Neuronal stem cell (in vitro differentiated cells): ENCODE measurements around the gene ACAA2.
A peak's percentile ranks its signal among the peaks of the same experiment; 100 is the strongest.

Source experiments
- DNase-seq: peaks from one replicate; pipeline ENCODE4 v3.0.0-alpha.2; 2013; ENCODE audit warnings: low spot score
- H2AFZ ChIP-seq: one replicate; pipeline ENCODE4 v1.6.1; 2013; ENCODE audit warnings: mild to moderate bottlenecking, low read length, inconsistent platforms
- H2AK5ac ChIP-seq: 2 replicates; pipeline ENCODE4 v1.6.1; 2013; ENCODE audit warnings: low read depth, mild to moderate bottlenecking, inconsistent platforms, low read length, moderate library complexity, mixed read lengths
- H2BK120ac ChIP-seq: 2 replicates; pipeline ENCODE4 v1.6.1; 2013; ENCODE audit warnings: low read depth, mild to moderate bottlenecking, inconsistent platforms, low read length, moderate library complexity, mixed read lengths
- H2BK12ac ChIP-seq: one replicate; pipeline ENCODE4 v1.6.1; 2013; ENCODE audit warnings: low read length, inconsistent platforms
- H2BK15ac ChIP-seq: 2 replicates; pipeline ENCODE4 v1.6.1; 2013; ENCODE audit warnings: mild to moderate bottlenecking, low read length, inconsistent platforms, mixed read lengths
- H2BK5ac ChIP-seq: one replicate; pipeline ENCODE4 v1.6.1; 2013; ENCODE audit warnings: inconsistent platforms, mild to moderate bottlenecking, low read length, moderate library complexity
- H3K14ac ChIP-seq: one replicate; pipeline ENCODE4 v1.6.1; 2013; ENCODE audit warnings: low read length, inconsistent platforms
- H3K18ac ChIP-seq: 2 replicates; pipeline ENCODE4 v1.6.1; 2013; ENCODE audit warnings: low read length, inconsistent platforms
- H3K23ac ChIP-seq: 2 replicates; pipeline ENCODE4 v1.6.1; 2013; ENCODE audit warnings: low read depth, mild to moderate bottlenecking, mixed read lengths, low read length, inconsistent platforms; ENCODE audit not compliant: poor library complexity
- H3K27ac ChIP-seq: replicated peaks from 3 replicates; pipeline ENCODE4 v1.5.1; 2013; ENCODE audit warnings: low read length, inconsistent platforms
- H3K27me3 ChIP-seq, 3 experiments: 2 replicates each; pipeline ENCODE4 v1.6.1; 2013; ENCODE audit warnings: low read length in 3 of 3, mild to moderate bottlenecking in 2 of 3, inconsistent platforms in 1 of 3, low read depth in 1 of 3, mixed read lengths in 1 of 3, moderate library complexity in 1 of 3; ENCODE audit not compliant: control insufficient read depth in 3 of 3, insufficient read depth in 3 of 3
- H3K36me3 ChIP-seq, 2 donors: replicated peaks in 1 of 2; 2 replicates each; pipeline ENCODE4 v1.6.1; 2013; ENCODE audit warnings: low read length in 2 of 2; ENCODE audit not compliant: control insufficient read depth in 2 of 2, insufficient read depth in 2 of 2
- H3K4ac ChIP-seq: 2 replicates; pipeline ENCODE4 v1.6.1; 2013; ENCODE audit warnings: inconsistent platforms, mild to moderate bottlenecking, low read length, moderate library complexity
- H3K4me1 ChIP-seq, 2 donors: 1 replicate in 1 of 2; 2 replicates in 1 of 2; pipeline ENCODE4 v1.6.1; 2013; ENCODE audit warnings: low read length in 2 of 2, low read depth in 1 of 2; ENCODE audit not compliant: control insufficient read depth in 2 of 2, insufficient read depth in 1 of 2
- H3K4me2 ChIP-seq: one replicate; pipeline ENCODE4 v1.6.1; 2013; ENCODE audit warnings: mild to moderate bottlenecking, low read length, inconsistent platforms; ENCODE audit not compliant: insufficient read depth, poor library complexity, severe bottlenecking
- H3K4me3 ChIP-seq, 2 donors: 2 replicates each; pipeline ENCODE4 v1.5.1; 2013; ENCODE audit warnings: low read length in 2 of 2, mild to moderate bottlenecking in 2 of 2, inconsistent platforms in 1 of 2, moderate library complexity in 1 of 2
- H3K79me1 ChIP-seq: one replicate; pipeline ENCODE4 v1.6.1; 2013; ENCODE audit warnings: low read depth, mild to moderate bottlenecking, inconsistent platforms, low read length, moderate library complexity
- H3K9ac ChIP-seq: one replicate; pipeline ENCODE4 v1.6.1; 2013; ENCODE audit warnings: mild to moderate bottlenecking, low read depth, low read length, inconsistent platforms; ENCODE audit not compliant: poor library complexity
- H3K9me3 ChIP-seq, 2 donors: replicated peaks in 1 of 2; 2 replicates each; pipeline versions ENCODE3 to v1.6.1; 2013; ENCODE audit warnings: low read length in 2 of 2, mild to moderate bottlenecking in 2 of 2, inconsistent platforms in 1 of 2, low read depth in 1 of 2, mixed read lengths in 1 of 2, moderate library complexity in 1 of 2; ENCODE audit not compliant: control insufficient read depth in 2 of 2, insufficient read depth in 1 of 2
- H4K8ac ChIP-seq: one replicate; pipeline ENCODE4 v1.6.1; 2013; ENCODE audit warnings: low read depth, mild to moderate bottlenecking, inconsistent platforms, low read length, moderate library complexity
- H4K91ac ChIP-seq: one replicate; pipeline ENCODE4 v1.6.1; 2013; ENCODE audit warnings: low read length, low read depth, mild to moderate bottlenecking, inconsistent platforms; ENCODE audit not compliant: poor library complexity
- whole genome bisulfite sequencing, 2 donors: extraction: QIAGEN DNeasy Blood & Tissue Kit; methylation state at CpG; one replicate each; pipeline ENCODE4 v1.1.7; 2013; ENCODE audit warnings: missing lambda C conversion rate in 2 of 2, mixed read lengths in 1 of 2; ENCODE audit not compliant: insufficient read length in 2 of 2, insufficient replicate concordance in 1 of 2; ENCODE audit errors: extremely low coverage in 2 of 2; 5-methylcytosine and 5-hydroxymethylcytosine counted together

Gene ACAA2

DNA sequence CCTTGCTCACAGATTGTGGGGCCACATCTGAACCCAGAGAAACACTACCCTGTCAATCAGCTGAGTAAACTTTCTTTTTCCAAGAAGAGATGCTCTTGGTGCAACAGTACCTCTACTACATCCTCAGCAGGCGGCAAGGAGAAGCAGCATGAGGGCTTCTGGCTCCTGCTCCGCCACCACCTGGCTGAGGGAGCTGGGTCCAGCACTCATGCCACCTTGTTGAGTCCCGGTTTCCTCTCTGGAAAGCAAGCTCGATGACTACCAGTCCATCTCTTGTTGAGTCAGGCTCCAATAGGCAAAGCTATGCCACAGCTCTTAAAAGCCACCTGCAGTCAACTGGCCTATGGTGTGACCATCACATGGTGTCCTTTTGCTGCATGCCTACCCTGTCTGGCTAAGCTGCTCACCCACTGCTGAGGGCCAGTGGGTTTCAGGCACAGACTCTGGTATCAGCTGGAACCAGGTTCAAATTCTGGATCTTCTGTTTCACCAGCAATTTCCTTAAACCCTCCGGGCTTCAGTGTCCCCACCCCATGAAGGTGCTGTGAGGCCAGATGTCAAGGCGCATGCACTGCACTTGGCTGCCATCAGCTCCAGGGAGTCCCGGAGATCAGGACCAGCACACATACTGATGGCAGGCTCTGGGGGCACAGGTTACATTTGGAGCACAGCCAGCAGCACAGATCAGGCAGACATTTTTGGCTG is 42.5 kb upstream of the ACAA2 start:
- no CpG with 5 or more reads among the region's 7 CpGs for WGBS, 2 donors
- no peak overlapping the region for H2BK15ac ChIP-seq

DNA sequence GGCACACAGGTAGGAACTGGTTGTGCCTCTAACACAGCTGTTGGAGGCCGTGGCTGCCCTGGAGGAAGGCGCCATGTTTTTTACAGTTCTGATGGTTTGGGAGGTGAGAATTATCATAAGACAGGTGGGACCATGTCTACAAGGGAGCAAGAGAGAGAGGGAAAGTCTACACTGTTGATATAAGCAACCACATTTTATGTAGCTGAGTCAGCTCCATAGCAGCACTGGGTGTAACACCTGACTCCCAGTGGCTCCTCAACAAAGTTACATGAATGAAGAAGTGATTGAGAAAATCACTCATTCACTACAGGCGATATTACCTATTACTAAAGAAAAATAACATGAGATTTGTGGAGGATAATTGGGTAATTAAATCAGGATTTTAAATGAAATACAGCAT is 41.3 kb upstream of the ACAA2 start:
- no peak overlapping the region for H2BK5ac ChIP-seq
- H3K4ac ChIP-seq, result no peak overlapping the region
- no CpG with 5 or more reads among the region's 3 CpGs for WGBS, 2 donors
- H3K4me2 ChIP-seq, result no peak overlapping the region
- no peak overlapping the region for H3K18ac ChIP-seq
- H3K9ac ChIP-seq, result no peak overlapping the region
- H3K36me3 ChIP-seq, result no peaks in the 10 kb centered on the region
- no peak overlapping the region for H2BK15ac ChIP-seq
- H3K4me1 ChIP-seq, result peaks cover 6 to 8% of the 10 kb centered on the region in 2 donors
- no peak overlapping the region for H2AFZ ChIP-seq
- DNase-seq, result no peak
- no peaks in the 10 kb centered on the region for H3K9me3 ChIP-seq
- peaks cover 0 to 51% (median 0%) of the 10 kb centered on the region in 3 experiments for H3K27me3 ChIP-seq
- no peak overlapping the region for H2BK120ac ChIP-seq
- H4K8ac ChIP-seq, result no peak overlapping the region
- H3K4me3 ChIP-seq, result no peak overlapping the region
- no peaks in the 10 kb centered on the region for H3K79me1 ChIP-seq
- H2BK12ac ChIP-seq, result no peak overlapping the region
- no peak overlapping the region for H4K91ac ChIP-seq
- no peak overlapping the region for H3K27ac ChIP-seq
- no peak overlapping the region for H3K14ac ChIP-seq
- H3K23ac ChIP-seq, result no peak overlapping the region
- H2AK5ac ChIP-seq, result no peak overlapping the region

More for the DNA sequence above, 42.5 kb upstream of the ACAA2 start:
- no peak for DNase-seq
- no peak overlapping the region for H3K9ac ChIP-seq
- no peak overlapping the region for H2BK12ac ChIP-seq
- no peak overlapping the region for H4K8ac ChIP-seq
- H2BK5ac ChIP-seq, result no peak overlapping the region
- no peak overlapping the region for H3K14ac ChIP-seq
- peaks cover 0 to 60% (median 0%) of the 10 kb centered on the region in 3 experiments for H3K27me3 ChIP-seq
- H3K79me1 ChIP-seq, result no peaks in the 10 kb centered on the region
- H2AFZ ChIP-seq, result no peak overlapping the region
- H4K91ac ChIP-seq, result no peak overlapping the region
- no peak overlapping the region for H3K27ac ChIP-seq
- peak overlapping the region; percentile 18 for H3K18ac ChIP-seq
- no peak overlapping the region for H2BK120ac ChIP-seq
- H3K4me2 ChIP-seq, result no peak overlapping the region
- no peak overlapping the region for H3K4me3 ChIP-seq
- H3K4ac ChIP-seq, result no peak overlapping the region
- H3K36me3 ChIP-seq, result no peaks in the 10 kb centered on the region
- no peaks in the 10 kb centered on the region for H3K9me3 ChIP-seq
- peaks cover 2 to 6% of the 10 kb centered on the region in 2 donors for H3K4me1 ChIP-seq
- no peak overlapping the region for H2AK5ac ChIP-seq
- no peak overlapping the region for H3K23ac ChIP-seq

DNA sequence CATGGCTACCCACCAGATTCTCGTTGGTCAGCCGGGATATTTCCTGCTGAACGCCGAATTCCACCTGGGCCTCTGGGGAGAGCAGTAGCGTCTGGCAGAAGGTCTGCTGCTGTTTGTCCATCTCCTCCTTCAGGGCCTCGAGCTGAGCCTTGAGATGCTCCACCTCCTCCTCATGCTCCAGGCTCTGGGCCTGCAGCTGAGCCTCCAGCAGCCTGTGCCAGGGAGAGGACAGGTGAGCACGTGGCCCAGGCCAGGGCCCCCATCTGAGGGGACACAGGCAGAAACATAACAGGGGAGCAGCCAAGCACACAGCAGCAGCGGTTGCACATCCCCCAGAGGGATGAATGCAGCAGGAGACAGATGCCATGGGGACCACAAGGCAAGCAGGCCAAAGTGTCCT is 40.1 kb upstream of the ACAA2 start:
- Histone ChIP-seq H2BK120ac (no peak overlapping the region), H2AK5ac (peak overlapping the region; percentile 73), H3K18ac (peak overlapping the region; percentile 6), H3K14ac (no peak overlapping the region), H2BK5ac (no peak overlapping the region), H3K9ac (no peak overlapping the region), H3K4me1 (peaks cover 8 to 10% of the 10 kb centered on the region in 2 donors), H3K4me3 (no peak overlapping the region), H3K4me2 (no peak overlapping the region), H2BK15ac (no peak overlapping the region), H3K27ac (no peak overlapping the region), H3K36me3 (no peaks in the 10 kb centered on the region), H2BK12ac (no peak overlapping the region), H2AFZ (no peak overlapping the region), H3K27me3 (peaks cover 0 to 48% (median 0%) of the 10 kb centered on the region in 3 experiments), H3K79me1 (no peaks in the 10 kb centered on the region), H4K91ac (no peak overlapping the region), H3K23ac (no peak overlapping the region), H3K4ac (no peak overlapping the region), H3K9me3 (no peaks in the 10 kb centered on the region), H4K8ac (no peak overlapping the region)
- no CpG with 5 or more reads among the region's 8 CpGs for WGBS, 2 donors
- DNase-seq, result no peak

DNA sequence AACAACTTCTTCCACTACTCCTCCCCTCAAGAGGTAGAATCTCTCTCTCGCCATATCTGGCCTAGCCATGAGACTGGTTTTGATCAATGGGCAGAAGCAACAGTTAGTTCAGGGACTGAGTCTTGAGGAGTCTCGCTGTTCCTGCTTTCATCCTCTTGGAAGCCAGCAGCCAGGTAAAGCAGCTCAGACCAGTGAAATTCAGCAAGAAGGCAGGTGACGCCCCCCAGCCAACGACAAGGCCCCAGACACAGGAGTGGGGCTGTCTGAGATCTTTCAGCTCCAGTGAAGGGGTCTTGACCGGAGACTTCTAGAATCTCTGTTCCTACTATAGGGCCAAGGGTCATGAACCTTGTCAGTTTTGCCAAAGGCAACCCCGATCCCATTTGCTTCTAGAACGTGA is 39.7 kb upstream of the ACAA2 start:
- Histone ChIP-seq H3K36me3 (no peaks in the 10 kb centered on the region), H2AK5ac (peak overlapping the region; percentile 13)
- no CpG with 5 or more reads among the region's 7 CpGs for WGBS, 2 donors

More for the DNA sequence above, 39.7 kb upstream of the ACAA2 start:
- Histone ChIP-seq H4K8ac (no peak overlapping the region), H2BK12ac (no peak overlapping the region), H3K9me3 (no peaks in the 10 kb centered on the region), H3K79me1 (no peaks in the 10 kb centered on the region), H3K4ac (no peak overlapping the region), H3K14ac (no peak overlapping the region), H3K18ac (peak overlapping the region; percentile 15), H2BK5ac (no peak overlapping the region), H3K27me3 (peaks cover 0 to 48% (median 0%) of the 10 kb centered on the region in 3 experiments), H3K9ac (no peak overlapping the region), H3K4me2 (no peak overlapping the region), H2BK120ac (no peak overlapping the region), H3K4me1 (peaks cover 3 to 9% of the 10 kb centered on the region in 2 donors), H3K23ac (no peak overlapping the region), H4K91ac (no peak overlapping the region), H3K4me3 (no peak overlapping the region), H2BK15ac (no peak overlapping the region), H3K27ac (no peak overlapping the region), H2AFZ (no peak overlapping the region)
- DNase-seq, result no peak
